Measurements from ENCODE around the gene REV3L.
"Not testable (repeated sequence)": the region's sequence is repeated elsewhere in the genome, so short reads cannot be mapped to it uniquely, and the experiment has no call there.

Gene REV3L

DNA sequence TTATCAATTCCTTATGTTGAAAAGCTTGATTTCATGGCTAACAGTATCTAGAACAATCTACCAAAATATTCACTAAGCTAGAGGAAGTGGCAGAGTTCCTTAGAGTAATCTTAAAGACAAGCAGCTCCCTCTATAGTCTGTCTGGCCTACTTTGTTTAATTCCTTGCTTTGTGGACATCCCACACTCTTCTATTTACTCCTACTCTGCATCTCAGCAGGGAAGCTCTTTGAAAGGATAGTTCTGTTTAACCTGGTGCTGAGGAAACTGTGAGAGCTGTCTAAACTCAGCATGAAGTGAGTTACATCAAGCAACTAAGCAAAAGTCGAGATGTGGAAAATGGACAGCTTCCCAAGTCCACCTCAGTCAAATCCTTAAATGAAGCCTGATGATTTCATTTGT, 4.3 kb downstream of the REV3L start:
- TF ChIP-seq, protein P1, sequence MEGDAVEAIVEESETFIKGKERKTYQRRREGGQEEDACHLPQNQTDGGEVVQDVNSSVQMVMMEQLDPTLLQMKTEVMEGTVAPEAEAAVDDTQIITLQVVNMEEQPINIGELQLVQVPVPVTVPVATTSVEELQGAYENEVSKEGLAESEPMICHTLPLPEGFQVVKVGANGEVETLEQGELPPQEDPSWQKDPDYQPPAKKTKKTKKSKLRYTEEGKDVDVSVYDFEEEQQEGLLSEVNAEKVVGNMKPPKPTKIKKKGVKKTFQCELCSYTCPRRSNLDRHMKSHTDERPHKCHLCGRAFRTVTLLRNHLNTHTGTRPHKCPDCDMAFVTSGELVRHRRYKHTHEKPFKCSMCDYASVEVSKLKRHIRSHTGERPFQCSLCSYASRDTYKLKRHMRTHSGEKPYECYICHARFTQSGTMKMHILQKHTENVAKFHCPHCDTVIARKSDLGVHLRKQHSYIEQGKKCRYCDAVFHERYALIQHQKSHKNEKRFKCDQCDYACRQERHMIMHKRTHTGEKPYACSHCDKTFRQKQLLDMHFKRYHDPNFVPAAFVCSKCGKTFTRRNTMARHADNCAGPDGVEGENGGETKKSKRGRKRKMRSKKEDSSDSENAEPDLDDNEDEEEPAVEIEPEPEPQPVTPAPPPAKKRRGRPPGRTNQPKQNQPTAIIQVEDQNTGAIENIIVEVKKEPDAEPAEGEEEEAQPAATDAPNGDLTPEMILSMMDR (IDR thresholded peaks at IDR 0.05), result peak in 1 of 2 experiments; percentile 27
- intact Hi-C loops (cut with DNase I; ENCODE audit: low total_unique reads), result loop anchor here (10.0 kb wide), 1 partner anchor 104 kb away; no protein-coding TSS in a partner anchor
- H3K9me3 ChIP-seq, result no peaks in the 10 kb centered on the region
- no peaks in the 10 kb centered on the region for H3K27me3 ChIP-seq
- DNase-seq, result no peak
- peaks cover 0 to 65% (median 20%) of the 10 kb centered on the region in 4 donors for H3K4me1 ChIP-seq
- H3K4me3 ChIP-seq, result no peak overlapping the region
- H3K27ac ChIP-seq, result peak overlapping the region in 1 of 2 donors; percentile 34
- no peaks in the 10 kb centered on the region for H3K36me3 ChIP-seq

GRCh38 chr6:111478064-111478476, 4.9 kb downstream of the REV3L start:
- no peaks in the 10 kb centered on the region for H3K36me3 ChIP-seq
- TF ChIP-seq, protein P1 (IDR thresholded peaks at IDR 0.05), result no peak
- H3K9me3 ChIP-seq, result no peaks in the 10 kb centered on the region
- no peak overlapping the region for H3K4me3 ChIP-seq
- intact Hi-C loops (cut with DNase I; ENCODE audit: low total_unique reads), result loop anchor here (10.0 kb wide), 1 partner anchor 103 kb away; no protein-coding TSS in a partner anchor
- H3K4me1 ChIP-seq, result peaks cover 0 to 66% (median 20%) of the 10 kb centered on the region in 4 donors
- no peak for DNase-seq
- H3K27ac ChIP-seq, result no peak overlapping the region
- no peaks in the 10 kb centered on the region for H3K27me3 ChIP-seq

DNA sequence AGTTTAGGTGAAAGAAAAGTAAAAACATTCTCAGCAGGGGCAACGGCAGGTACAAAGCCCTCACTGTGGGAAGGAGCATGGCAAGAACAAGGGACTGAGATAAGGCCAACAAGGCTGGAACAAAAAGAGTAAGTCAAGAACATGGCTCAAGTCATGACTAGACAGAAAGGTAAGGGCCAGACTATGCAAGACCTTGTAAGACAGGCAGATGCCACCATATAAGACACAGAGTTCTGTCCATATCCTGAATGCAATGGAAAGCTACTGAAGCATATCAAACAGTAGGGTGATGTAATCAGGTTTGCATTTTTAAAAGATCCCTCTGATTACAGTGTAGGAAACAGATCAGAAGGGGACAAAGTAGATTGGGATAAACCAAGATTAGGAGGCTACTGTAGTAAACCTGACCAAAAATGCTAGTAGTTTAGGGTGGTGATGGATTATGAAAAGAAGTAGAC, 5.5 kb downstream of the REV3L start:
- intact Hi-C loops (cut with DNase I; ENCODE audit: low total_unique reads), result loop anchor here (10.0 kb wide), 1 partner anchor 103 kb away; no protein-coding TSS in a partner anchor
- TF ChIP-seq, protein P1 (IDR thresholded peaks at IDR 0.05), result no peak
- no peak overlapping the region for H3K4me3 ChIP-seq
- no peak for DNase-seq
- no peaks in the 10 kb centered on the region for H3K36me3 ChIP-seq
- H3K27me3 ChIP-seq, result no peaks in the 10 kb centered on the region
- no peak overlapping the region for H3K27ac ChIP-seq
- no peaks in the 10 kb centered on the region for H3K9me3 ChIP-seq
- H3K4me1 ChIP-seq, result peaks cover 0 to 72% (median 20%) of the 10 kb centered on the region in 4 donors

- not testable (repeated sequence) for H3K4me3 ChIP-seq, H3K9me3 ChIP-seq, H3K27me3 ChIP-seq, H3K36me3 ChIP-seq, H3K27ac ChIP-seq, DNase-seq
- intact Hi-C loops (cut with DNase I; ENCODE audit: low total_unique reads), result loop anchor here (10.0 kb wide), 1 partner anchor 101 kb away; no protein-coding TSS in a partner anchor
- H3K4me1 ChIP-seq, result peaks cover 0 to 72% (median 16%) of the 10 kb centered on the region in 4 donors
Observed at GRCh38 chr6:111476061-111476460, 7.0 kb downstream of the REV3L start.

DNA sequence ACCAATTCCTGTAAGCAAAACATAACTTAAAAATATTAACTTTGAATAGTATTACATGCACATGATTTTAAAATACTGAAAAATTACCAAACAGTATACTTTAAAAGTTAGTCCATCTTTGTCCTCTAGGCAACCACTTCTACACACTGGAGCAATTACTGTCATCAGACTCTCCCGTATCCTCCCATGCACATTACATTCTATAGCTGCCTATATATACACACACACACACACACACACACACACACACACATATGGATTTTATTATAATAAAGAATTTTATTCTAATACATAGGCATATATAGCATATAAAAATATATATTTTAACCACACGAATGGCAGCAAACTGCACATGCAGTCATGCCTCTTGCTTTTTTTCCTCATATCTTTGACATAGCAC, 8.2 kb downstream of the REV3L start:
- intact Hi-C loops (cut with DNase I; ENCODE audit: low total_unique reads), result loop anchor here (10.0 kb wide), 1 partner anchor 100 kb away; no protein-coding TSS in a partner anchor

GRCh38 chr6:111474106-111474505, 8.9 kb downstream of the REV3L start:
- Histone ChIP-seq H3K4me1 (peaks cover 0 to 52% (median 12%) of the 10 kb centered on the region in 4 donors), H3K36me3 (no peaks in the 10 kb centered on the region), H3K27me3 (no peaks in the 10 kb centered on the region), H3K4me3 (no peak overlapping the region), H3K9me3 (no peaks in the 10 kb centered on the region), H3K27ac (no peak overlapping the region)
- TF ChIP-seq, protein P1 (IDR thresholded peaks at IDR 0.05), result no peak
- DNase-seq, result no peak
- intact Hi-C loops (cut with DNase I; ENCODE audit: low total_unique reads), result loop anchor here (10.0 kb wide), 1 partner anchor 99 kb away; no protein-coding TSS in a partner anchor

More for the DNA sequence above, 8.2 kb downstream of the REV3L start:
- TF ChIP-seq, protein P1 (IDR thresholded peaks at IDR 0.05), result no peak
- Histone ChIP-seq H3K27me3 (no peaks in the 10 kb centered on the region), H3K36me3 (no peaks in the 10 kb centered on the region), H3K4me3 (no peak overlapping the region), H3K9me3 (no peaks in the 10 kb centered on the region), H3K27ac (no peak overlapping the region), H3K4me1 (peaks cover 0 to 59% (median 14%) of the 10 kb centered on the region in 4 donors)
- no peak for DNase-seq

All from tibial artery (tissue), 4 donors.